Endothelial cell of umbilical vein (primary cell): Measurements from ENCODE around the gene PADI6. TPM values are rescaled to one million over a fixed set of nuclear protein-coding genes. Genes with fewer than 3 reads are reported as not detected.

Experiments used
- BruUV-seq: library from RNA; stranded (reverse); fragments of 400-500 nt; replicated peaks from 2 replicates; lab custom pipeline; 2021; lab: Mats Ljungman, UMichigan
- CTCF ChIA-PET: fragments of 300-600, 350-600 bp; sonication (Branson Sonifier 250); formaldehyde crosslinking; loops from one replicate; lab custom pipeline; 2021; ENCODE audit warnings: antibody characterized with exemption, inconsistent platforms; lab: Charles Lee
- POLR2A ChIA-PET: fragments of 300-600, 350-600 bp; sonication (Branson Sonifier 250); formaldehyde crosslinking; loops from one replicate; lab custom pipeline; 2021; ENCODE audit warnings: antibody characterized with exemption, inconsistent platforms; lab: Charles Lee
- DNase-seq: peaks from one replicate; pipeline ENCODE4 v3.0.0-alpha.2; 2011; ENCODE audit warnings: low read depth, low spot score
- FAIRE-seq: peaks from 2 replicates; lab custom pipeline; 2011; peaks lifted over from hg19 to GRCh38; lab: Jason Lieb, UNC
- H2AFZ ChIP-seq: 2 replicates; pipeline ENCODE4 v1.6.0; 2012; ENCODE audit warnings: low read depth, low read length, control low read depth, inconsistent platforms
- H3K27ac ChIP-seq: 2 replicates; pipeline ENCODE4 v1.5.1; 2011; ENCODE audit warnings: low read depth, mild to moderate bottlenecking, control low read depth, low read length, moderate library complexity; ENCODE audit not compliant: insufficient read depth
- H3K27me3 ChIP-seq, 2 experiments: 2 replicates each; pipeline versions ENCODE4 v1.6.0 to v1.6.1; 2011; ENCODE audit warnings: low read length in 2 of 2, mixed read lengths in 1 of 2; ENCODE audit not compliant: control insufficient read depth in 2 of 2, insufficient read depth in 2 of 2
- H3K36me3 ChIP-seq, 2 experiments: 2 replicates in 1 of 2; 3 replicates in 1 of 2; pipeline ENCODE4 v1.5.1; 2011; ENCODE audit warnings: low read length in 2 of 2, mild to moderate bottlenecking in 1 of 2, moderate library complexity in 1 of 2; ENCODE audit not compliant: control insufficient read depth in 2 of 2, insufficient read depth in 2 of 2; ENCODE audit errors: extremely low read depth in 1 of 2
- H3K4me1 ChIP-seq: 3 replicates; pipeline ENCODE4 v1.5.1; 2011; ENCODE audit warnings: mild to moderate bottlenecking, low read length; ENCODE audit not compliant: control insufficient read depth, insufficient read depth; ENCODE audit errors: extremely low read depth
- H3K4me2 ChIP-seq: 2 replicates; pipeline ENCODE4 v1.6.1; 2011; ENCODE audit warnings: low read length, control low read depth, mixed read lengths; ENCODE audit not compliant: insufficient read depth
- H3K4me3 ChIP-seq, 3 experiments: fragments of 200-600 bp in 1 of 3; sonication (generic), shearing (Covaris generic) in 1 of 3; replicated peaks in 1 of 3; 2 replicates each; pipeline ENCODE4 v1.5.1; 2011 to 2016; ENCODE audit warnings: control low read depth in 3 of 3, low read length in 3 of 3, mild to moderate bottlenecking in 2 of 3, inconsistent platforms in 1 of 3, low read depth in 1 of 3, moderate library complexity in 1 of 3; ENCODE audit not compliant: insufficient read depth in 1 of 3
- H3K79me2 ChIP-seq: 2 replicates; pipeline ENCODE4 v1.6.0; 2012; ENCODE audit warnings: low read length, inconsistent platforms; ENCODE audit not compliant: control insufficient read depth, insufficient read depth
- H3K9ac ChIP-seq: replicated peaks from 2 replicates; pipeline ENCODE3; 2011; ENCODE audit warnings: low read length, control low read depth; ENCODE audit not compliant: insufficient read depth; ENCODE audit errors: extremely low read depth
- H3K9me1 ChIP-seq: replicated peaks from 3 replicates; pipeline ENCODE4 v1.6.0; 2011; ENCODE audit warnings: mild to moderate bottlenecking, low read length; ENCODE audit not compliant: control insufficient read depth, insufficient read depth; ENCODE audit errors: extremely low read depth
- H3K9me3 ChIP-seq: replicated peaks from 2 replicates; pipeline ENCODE4 v1.5.1; 2012; ENCODE audit warnings: low read length, inconsistent platforms; ENCODE audit not compliant: control insufficient read depth, insufficient read depth
- H4K20me1 ChIP-seq: replicated peaks from 2 replicates; pipeline ENCODE3; 2011; ENCODE audit warnings: mild to moderate bottlenecking, low read length; ENCODE audit not compliant: control insufficient read depth, insufficient read depth; ENCODE audit errors: extremely low read depth
- CTCF ChIP-seq, 2 donors: IDR thresholded peaks; 1 replicate in 1 of 2; 2 replicates in 1 of 2; pipeline ENCODE4 v1.5.1; 2011; ENCODE audit warnings: low read length in 2 of 2, mild to moderate bottlenecking in 2 of 2, moderate library complexity in 2 of 2, control low read depth in 1 of 2, inconsistent platforms in 1 of 2, low read depth in 1 of 2; ENCODE audit not compliant: insufficient read depth in 1 of 2; ENCODE audit errors: extremely low read depth in 1 of 2
- EZH2 ChIP-seq: IDR thresholded peaks from 2 replicates; pipeline ENCODE4 v1.6.1; 2012; ENCODE audit warnings: borderline replicate concordance, low read depth, mild to moderate bottlenecking, moderate library complexity, low read length, inconsistent platforms; ENCODE audit not compliant: severe bottlenecking
- FOS ChIP-seq: IDR thresholded peaks from 2 replicates; pipeline ENCODE4 v1.6.1; 2011; ENCODE audit warnings: mild to moderate bottlenecking, low read length, moderate library complexity, borderline replicate concordance; ENCODE audit not compliant: insufficient read depth
- GATA2 ChIP-seq: IDR thresholded peaks from 2 replicates; pipeline ENCODE4 v1.7.0; 2011; ENCODE audit warnings: low read depth, mild to moderate bottlenecking, moderate library complexity, mixed read lengths, low read length; ENCODE audit not compliant: insufficient read length, insufficient read depth
- JUN ChIP-seq: IDR thresholded peaks from 2 replicates; pipeline ENCODE4 v1.6.1; 2011; ENCODE audit warnings: borderline replicate concordance, low read depth; ENCODE audit not compliant: insufficient read length, insufficient read depth
- MAX ChIP-seq: IDR thresholded peaks from 2 replicates; pipeline ENCODE4 v1.6.1; 2011; ENCODE audit not compliant: insufficient read depth, insufficient read length
- MYC ChIP-seq: IDR thresholded peaks from one replicate; pipeline ENCODE4 v1.6.1; 2011; ENCODE audit warnings: mild to moderate bottlenecking, low read depth, low read length
- POLR2A ChIP-seq: IDR thresholded peaks from 2 replicates; pipeline ENCODE4 v1.6.1; 2012; ENCODE audit warnings: low read depth, mild to moderate bottlenecking, control low read depth, low read length
- POLR2AphosphoS5 ChIP-seq: IDR thresholded peaks from 2 replicates; pipeline ENCODE4 v1.6.1; 2012; ENCODE audit warnings: low read depth, mild to moderate bottlenecking, control low read depth, low read length, moderate library complexity; ENCODE audit not compliant: insufficient read depth
- dilution Hi-C: fragments of 300-500 bp; cut with MboI; formaldehyde crosslinking; loops from one replicate; pipeline ENCODE4 v1.15.0; 2019; ENCODE audit warnings: low sequenced_read_pairs; ENCODE audit not compliant: extremely low pct_ligation_motif_present
- intact Hi-C: fragments of 100-400 bp; cut with micrococcal nuclease; formaldehyde crosslinking; loops from one replicate; pipeline ENCODE4 v1.10.0; 2022
- polyA plus RNA-seq, 4 experiments: library from polyadenylated mRNA; depleted of rRNA in 3 of 4; stranded (reverse) in 3 of 4; unstranded in 1 of 4; fragments of >200 nt; gene quantifications; 2 replicates each; pipeline versions ENCODE4 v1.2.1 to v1.2.3, GENCODE V29; 2011 to 2012; ENCODE audit warnings: missing spikeins in 1 of 4
- total RNA-seq: library from RNA; stranded (reverse); gene quantifications from 2 replicates; pipeline ENCODE4 v1.2.3, GENCODE V29; 2021

PADI6 gene
- total and polyA plus RNA-seq, 2 donors (not counting 3 experiments of a cell fraction or from before 2014, with no cell fraction given): not detected

GRCh38 chr1:17372955-17373354 lies 959 bp downstream of the PADI6 start:
- Histone ChIP-seq H3K27ac (no peak overlapping the region), H4K20me1 (no peaks in the 10 kb centered on the region), H3K27me3 (peaks cover 0 to 3% of the 10 kb centered on the region in 2 experiments), H3K79me2 (no peaks in the 10 kb centered on the region), H3K4me3 (no peak overlapping the region), H3K4me2 (no peak overlapping the region), H3K4me1 (no peaks in the 10 kb centered on the region), H3K36me3 (no peaks in the 10 kb centered on the region), H2AFZ (no peak overlapping the region), H3K9ac (no peak overlapping the region), H3K9me3 (no peaks in the 10 kb centered on the region), H3K9me1 (no peaks in the 10 kb centered on the region)
- no peak for FAIRE-seq
- intact Hi-C loops: no loop called here
- DNase-seq: no peak
- TF ChIP-seq MAX (no peak), GATA2 (no peak), JUN (no peak), CTCF (IDR thresholded peaks at IDR 0.05; ENCODE audit: extremely low read depth in 1 of 2, insufficient read depth in 1 of 2, low read depth in 1 of 2, low read length in 2 of 2) (no peak), FOS (no peak), EZH2 (no peak), MYC (no peak), POLR2AphosphoS5 (no peak), POLR2A (no peak)
- ChIA-PET CTCF (no interaction called here), POLR2A (no interaction called here)
- BruUV-seq: no TSS peak
- dilution Hi-C loops: no loop called here
